ENCODE data around the gene AKAP7. TPM values are rescaled to one million over a fixed set of nuclear protein-coding genes. Genes with fewer than 3 reads are reported as not detected.

AKAP7 gene
- total and polyA plus RNA-seq, 2 donors (not counting 1 experiment from before 2014, with no cell fraction given): 6.3 to 10.8 TPM

DNA sequence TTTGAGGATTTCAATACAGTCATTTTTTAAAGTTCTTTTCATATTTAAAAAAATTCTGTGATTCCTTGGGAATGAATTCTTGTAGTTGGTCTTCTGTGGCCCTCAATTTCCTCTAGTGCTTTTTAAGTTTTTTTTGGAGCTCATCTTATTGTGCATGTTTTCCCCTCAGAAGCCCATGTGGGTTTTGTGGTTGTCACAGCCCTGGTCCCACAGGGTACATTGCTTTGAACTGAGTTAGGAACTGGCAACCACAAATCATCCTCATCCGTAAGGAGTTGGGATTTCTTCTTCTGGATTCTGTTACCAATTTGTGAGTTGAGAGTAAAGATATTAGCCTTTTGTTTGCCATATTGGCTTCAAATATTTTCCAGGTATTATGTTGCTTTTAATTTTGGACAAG lies 89.9 kb downstream of the AKAP7 start:
- no peak overlapping the region for H3K4me3 Mint-ChIP-seq
- no peaks in the 10 kb centered on the region for H3K9me3 ChIP-seq (ENCODE audit: control extremely low read depth in 1 of 3, control insufficient read depth in 2 of 3, insufficient read depth in 1 of 3, low read length in 2 of 3)
- H3K4me1 ChIP-seq (ENCODE audit: control insufficient read depth in 2 of 2, insufficient read depth in 2 of 2, low read length in 2 of 2): no peaks in the 10 kb centered on the region
- H4K20me1 ChIP-seq (ENCODE audit: control insufficient read depth, insufficient read depth, low read length, poor library complexity, severe bottlenecking): no peaks in the 10 kb centered on the region
- no peaks in the 10 kb centered on the region for H3K4me1 Mint-ChIP-seq
- WGBS (ENCODE audit: insufficient coverage): no CpG with 5 or more reads among the region's 1 CpG
- H3K27me3 Mint-ChIP-seq: no peaks in the 10 kb centered on the region
- H3K4me3 ChIP-seq (ENCODE audit: control extremely low read depth in 1 of 5, extremely low read depth in 1 of 5, insufficient read depth in 1 of 5, low read depth in 2 of 5, low read length in 4 of 5): no peak overlapping the region
- TF ChIP-seq, protein P1, sequence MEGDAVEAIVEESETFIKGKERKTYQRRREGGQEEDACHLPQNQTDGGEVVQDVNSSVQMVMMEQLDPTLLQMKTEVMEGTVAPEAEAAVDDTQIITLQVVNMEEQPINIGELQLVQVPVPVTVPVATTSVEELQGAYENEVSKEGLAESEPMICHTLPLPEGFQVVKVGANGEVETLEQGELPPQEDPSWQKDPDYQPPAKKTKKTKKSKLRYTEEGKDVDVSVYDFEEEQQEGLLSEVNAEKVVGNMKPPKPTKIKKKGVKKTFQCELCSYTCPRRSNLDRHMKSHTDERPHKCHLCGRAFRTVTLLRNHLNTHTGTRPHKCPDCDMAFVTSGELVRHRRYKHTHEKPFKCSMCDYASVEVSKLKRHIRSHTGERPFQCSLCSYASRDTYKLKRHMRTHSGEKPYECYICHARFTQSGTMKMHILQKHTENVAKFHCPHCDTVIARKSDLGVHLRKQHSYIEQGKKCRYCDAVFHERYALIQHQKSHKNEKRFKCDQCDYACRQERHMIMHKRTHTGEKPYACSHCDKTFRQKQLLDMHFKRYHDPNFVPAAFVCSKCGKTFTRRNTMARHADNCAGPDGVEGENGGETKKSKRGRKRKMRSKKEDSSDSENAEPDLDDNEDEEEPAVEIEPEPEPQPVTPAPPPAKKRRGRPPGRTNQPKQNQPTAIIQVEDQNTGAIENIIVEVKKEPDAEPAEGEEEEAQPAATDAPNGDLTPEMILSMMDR (IDR thresholded peaks at IDR 0.05): no peak
- TF ChIP-seq EZH2 (IDR thresholded peaks at IDR 0.05; ENCODE audit: borderline replicate concordance, insufficient read depth, low read depth, low read length, poor library complexity, severe bottlenecking): no peak
- H3K9ac ChIP-seq (ENCODE audit: low read length): no peak overlapping the region
- no peak overlapping the region for H3K27ac Mint-ChIP-seq
- DNase-seq (no peak), ATAC-seq (ENCODE audit: low read depth) (no peak)
- no peak overlapping the region for H3K4me2 ChIP-seq (replicated peaks; ENCODE audit: low read depth, low read length, poor library complexity, severe bottlenecking)
- intact Hi-C loops (cut with micrococcal nuclease): no loop called here
- no peaks in the 10 kb centered on the region for H3K27me3 ChIP-seq (replicated peaks in 1 of 4; ENCODE audit: control extremely low read depth in 1 of 4, control insufficient read depth in 3 of 4, insufficient read depth in 4 of 4, low read length in 3 of 4)
- peaks cover 0 to 1% of the 10 kb centered on the region in 2 experiments for H3K36me3 ChIP-seq (replicated peaks in 1 of 2; ENCODE audit: control extremely low read depth in 1 of 2, control insufficient read depth in 1 of 2, extremely low read depth in 1 of 2, insufficient read depth in 2 of 2, low read length in 1 of 2)
- H2AFZ ChIP-seq (ENCODE audit: insufficient read depth, low read depth, low read length, poor library complexity, severe bottlenecking): no peak overlapping the region
- H3K9me3 Mint-ChIP-seq (ENCODE audit: insufficient read depth): no peaks in the 10 kb centered on the region
- H3K27ac ChIP-seq (ENCODE audit: low read length in 2 of 2): no peak overlapping the region
- POLR2A ChIA-PET: no interaction called here
- no peaks in the 10 kb centered on the region for H3K79me2 ChIP-seq (ENCODE audit: control insufficient read depth, insufficient read depth, low read length)
- CTCF ChIA-PET: no interaction called here

GRCh38 chr6:131225959-131226358 lies 90.7 kb downstream of the AKAP7 start:
- H3K4me3 Mint-ChIP-seq: no peak overlapping the region
- Histone ChIP-seq H3K9ac (ENCODE audit: low read length) (no peak overlapping the region), H3K79me2 (ENCODE audit: control insufficient read depth, insufficient read depth, low read length) (no peaks in the 10 kb centered on the region), H3K27me3 (replicated peaks in 1 of 4; ENCODE audit: control extremely low read depth in 1 of 4, control insufficient read depth in 3 of 4, insufficient read depth in 4 of 4, low read length in 3 of 4) (no peaks in the 10 kb centered on the region), H3K36me3 (replicated peaks in 1 of 2; ENCODE audit: control extremely low read depth in 1 of 2, control insufficient read depth in 1 of 2, extremely low read depth in 1 of 2, insufficient read depth in 2 of 2, low read length in 1 of 2) (peaks cover 0 to 1% of the 10 kb centered on the region in 2 experiments), H3K9me3 (ENCODE audit: control extremely low read depth in 1 of 3, control insufficient read depth in 2 of 3, insufficient read depth in 1 of 3, low read length in 2 of 3) (no peaks in the 10 kb centered on the region), H4K20me1 (ENCODE audit: control insufficient read depth, insufficient read depth, low read length, poor library complexity, severe bottlenecking) (no peaks in the 10 kb centered on the region), H2AFZ (ENCODE audit: insufficient read depth, low read depth, low read length, poor library complexity, severe bottlenecking) (no peak overlapping the region), H3K4me2 (replicated peaks; ENCODE audit: low read depth, low read length, poor library complexity, severe bottlenecking) (no peak overlapping the region), H3K4me3 (ENCODE audit: control extremely low read depth in 1 of 5, extremely low read depth in 1 of 5, insufficient read depth in 1 of 5, low read depth in 2 of 5, low read length in 4 of 5) (no peak overlapping the region), H3K4me1 (ENCODE audit: control insufficient read depth in 2 of 2, insufficient read depth in 2 of 2, low read length in 2 of 2) (no peaks in the 10 kb centered on the region), H3K27ac (ENCODE audit: low read length in 2 of 2) (no peak overlapping the region)
- no peaks in the 10 kb centered on the region for H3K4me1 Mint-ChIP-seq
- CTCF ChIA-PET: interaction anchor here (1.6 kb wide), 1 partner anchor 26 kb away, joined by 5 read pairs; no protein-coding TSS in a partner anchor
- DNase-seq (no peak), ATAC-seq (ENCODE audit: low read depth) (no peak)
- H3K27ac Mint-ChIP-seq: no peak overlapping the region
- 100% methylated on average over 1 of the region's 3 CpGs for whole genome bisulfite sequencing (ENCODE audit: insufficient coverage)
- no peaks in the 10 kb centered on the region for H3K27me3 Mint-ChIP-seq
- no peak for TF ChIP-seq EZH2 (IDR thresholded peaks at IDR 0.05; ENCODE audit: borderline replicate concordance, insufficient read depth, low read depth, low read length, poor library complexity, severe bottlenecking)
- TF ChIP-seq, protein P1 (IDR thresholded peaks at IDR 0.05): no peak
- no peaks in the 10 kb centered on the region for H3K9me3 Mint-ChIP-seq (ENCODE audit: insufficient read depth)
- intact Hi-C loops (cut with micrococcal nuclease): no loop called here
- POLR2A ChIA-PET: no interaction called here

All from B cell (primary cell).